ENCODE data around the gene NIBAN1.

Gene NIBAN1

DNA sequence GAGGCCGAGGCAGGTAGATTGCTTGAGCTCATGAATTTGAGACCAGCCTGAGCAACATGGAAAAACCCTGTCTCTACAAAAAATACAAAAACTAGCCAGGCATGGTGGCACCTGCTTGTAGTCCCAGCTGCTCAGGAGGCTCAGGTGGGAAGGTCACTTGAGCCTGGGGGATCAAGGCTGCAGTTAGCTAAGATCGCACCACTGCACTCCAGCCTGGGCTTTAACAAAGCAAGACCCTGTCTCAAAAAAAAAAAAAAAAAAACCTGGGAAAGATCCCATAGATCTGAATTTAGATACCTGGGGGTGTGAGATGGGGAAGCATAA lies 32.9 kb downstream of the NIBAN1 start:
- no peak for DNase-seq

GRCh38 chr1:184940694-184941409 lies 33.5 kb downstream of the NIBAN1 start:
- no peak for DNase-seq

DNA sequence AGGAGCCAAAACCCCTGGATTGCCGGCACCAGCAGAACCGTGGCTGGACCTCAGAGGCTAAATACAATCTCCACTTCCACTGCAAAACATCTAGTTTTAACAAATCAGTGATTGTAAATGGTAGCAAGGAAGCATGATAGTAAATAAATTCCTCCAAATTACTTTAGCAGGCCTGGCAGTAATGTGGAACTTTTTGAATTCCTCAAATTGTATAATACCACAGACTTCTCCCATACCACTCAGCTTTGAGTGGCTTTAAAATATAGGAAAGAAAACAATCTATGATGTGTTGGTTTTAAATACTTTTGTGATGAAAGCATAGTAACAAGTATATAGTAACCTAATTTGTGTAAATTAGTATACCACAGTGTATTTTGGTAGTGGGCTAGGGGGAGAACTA lies 34.1 kb downstream of the NIBAN1 start:
- no peak for DNase-seq

GRCh38 chr1:184937729-184938128 lies 36.6 kb downstream of the NIBAN1 start:
- no peak for DNase-seq

- no peak for DNase-seq
These were observed 38.1 kb downstream of the NIBAN1 start for GRCh38 chr1:184935920-184936798.

GRCh38 chr1:184933944-184934343 lies 40.4 kb downstream of the NIBAN1 start:
- DNase-seq = no peak

DNA sequence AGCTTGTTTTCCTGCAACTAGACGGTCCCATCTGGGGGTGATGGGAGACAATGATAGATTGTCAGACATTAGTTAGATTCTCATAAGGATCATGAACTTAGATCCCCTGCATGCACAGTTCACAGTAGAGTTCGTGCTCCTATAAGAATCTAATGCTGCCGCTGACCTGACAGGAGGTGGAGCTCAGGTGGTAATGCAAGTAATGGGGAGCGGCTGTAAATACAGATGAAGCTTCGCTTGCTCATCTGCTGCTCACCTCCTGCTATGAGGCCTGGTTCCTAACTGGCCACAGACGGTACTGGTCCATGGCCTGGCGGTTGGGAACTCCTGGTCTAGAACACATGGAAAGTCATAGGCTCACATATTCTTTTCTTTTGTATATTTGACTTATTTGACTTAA lies 42.0 kb downstream of the NIBAN1 start:
- no peak for DNase-seq

DNA sequence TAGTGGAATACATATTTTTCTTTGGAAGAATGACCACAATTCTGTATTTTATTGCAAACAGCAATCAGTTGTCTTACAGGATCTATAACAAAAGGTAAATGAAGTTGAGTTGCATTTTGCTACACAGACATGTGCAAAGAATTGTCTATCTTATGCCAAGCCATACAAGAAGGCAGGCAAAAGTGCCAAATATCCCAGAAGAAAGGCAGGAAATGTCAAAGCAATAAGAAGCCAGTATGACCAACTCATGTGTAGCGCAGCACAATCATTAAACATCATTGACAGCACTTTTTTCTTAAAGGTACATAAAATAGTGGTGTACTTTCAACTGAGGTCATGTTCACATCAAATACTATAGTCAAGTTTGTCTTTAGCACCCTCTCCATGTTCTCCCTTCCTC lies 42.7 kb downstream of the NIBAN1 start:
- DNase-seq = no peak

DNA sequence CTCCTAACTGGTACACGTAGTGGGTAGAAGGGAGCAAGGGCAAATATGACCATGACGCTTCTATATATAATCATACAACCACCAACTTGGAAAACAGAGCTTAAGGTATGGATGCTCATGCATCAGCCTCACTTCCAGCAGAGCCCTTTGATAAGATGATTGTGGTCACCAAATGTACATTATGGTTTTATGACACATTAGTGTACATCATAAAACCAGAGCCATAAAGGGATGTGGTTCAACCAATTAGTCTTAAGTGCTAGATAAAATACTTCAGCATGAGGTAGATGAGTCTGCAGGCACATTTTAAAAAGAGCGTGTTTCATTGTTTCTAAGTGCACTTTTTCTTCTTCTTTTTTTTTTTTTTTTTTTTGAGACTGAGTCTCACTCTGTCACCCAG lies 43.7 kb downstream of the NIBAN1 start:
- no peak for DNase-seq

- DNase-seq = no peak
These were observed 44.1 kb downstream of the NIBAN1 start for GRCh38 chr1:184930232-184930631.

- DNase-seq = no peak
These were observed 44.6 kb downstream of the NIBAN1 start for GRCh38 chr1:184929711-184930202.

- no peak for DNase-seq
These were observed 45.9 kb downstream of the NIBAN1 start for GRCh38 chr1:184928394-184928793.
